IPS-15b (cell line): ENCODE measurements around the gene C12orf56.
"Not testable (repeated sequence)": the region's sequence is repeated elsewhere in the genome, so short reads cannot be mapped to it uniquely, and the experiment has no call there.

ENCODE experiments used
- H3K27me3 ChIP-seq: one replicate; pipeline ENCODE4 v1.6.1; 2013; ENCODE audit warnings: low read length; ENCODE audit not compliant: control insufficient read depth, insufficient read depth
- H3K36me3 ChIP-seq: one replicate; pipeline ENCODE4 v1.6.1; 2013; ENCODE audit warnings: low read length; ENCODE audit not compliant: control insufficient read depth, insufficient read depth
- H3K4me1 ChIP-seq: one replicate; pipeline ENCODE4 v1.6.1; 2013; ENCODE audit warnings: mild to moderate bottlenecking, low read length; ENCODE audit not compliant: control insufficient read depth, insufficient read depth
- H3K4me3 ChIP-seq: one replicate; pipeline ENCODE4 v1.5.1; 2013; ENCODE audit warnings: low read depth, low read length
- H3K9ac ChIP-seq: one replicate; pipeline ENCODE4 v1.6.1; 2013; ENCODE audit warnings: low read depth, mild to moderate bottlenecking, low read length
- H3K9me3 ChIP-seq: one replicate; pipeline ENCODE4 v1.6.1; 2013; ENCODE audit warnings: mild to moderate bottlenecking, low read length; ENCODE audit not compliant: control insufficient read depth, insufficient read depth

The C12orf56 gene

DNA sequence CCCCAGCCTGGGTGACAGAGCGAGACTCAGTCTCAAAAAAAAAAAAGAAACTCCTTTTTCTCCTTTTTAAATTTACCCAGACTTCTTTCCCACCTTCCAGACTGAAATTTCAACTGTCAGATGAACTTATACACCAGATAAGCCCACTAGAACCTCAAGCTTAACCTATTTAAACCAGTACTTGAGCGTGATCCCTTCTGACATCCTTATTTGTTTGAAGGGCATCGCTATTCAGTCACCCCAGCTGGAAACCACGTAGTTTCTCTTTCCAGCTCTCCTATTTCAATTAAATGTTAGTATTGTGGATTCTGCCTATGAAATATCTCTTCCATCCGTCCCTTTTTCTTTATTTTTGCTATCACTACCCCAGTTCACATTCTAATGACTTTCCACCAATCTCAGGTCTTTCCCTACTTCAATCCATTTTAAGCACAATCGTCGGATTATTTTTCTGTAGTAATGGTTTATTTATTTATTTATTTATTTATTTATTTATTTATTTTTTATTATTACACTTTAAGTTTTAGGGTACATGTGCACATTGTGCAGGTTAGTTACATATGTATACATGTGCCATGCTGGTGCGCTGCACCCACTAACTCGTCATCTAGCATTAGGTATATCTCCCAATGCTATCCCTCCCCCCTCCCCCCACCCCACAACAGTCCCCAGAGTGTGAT is 61.4 kb downstream of the C12orf56 start:
- H3K27me3 ChIP-seq, H3K36me3 ChIP-seq, H3K4me1 ChIP-seq, H3K9ac ChIP-seq, H3K9me3 ChIP-seq, H3K4me3 ChIP-seq: not testable (repeated sequence)

- Histone ChIP-seq H3K9me3 (no peaks in the 10 kb centered on the region), H3K4me1 (no peaks in the 10 kb centered on the region), H3K36me3 (no peaks in the 10 kb centered on the region), H3K9ac (no peak overlapping the region), H3K4me3 (no peak overlapping the region), H3K27me3 (no peaks in the 10 kb centered on the region)
These were observed 65.5 kb downstream of the C12orf56 start for GRCh38 chr12:64325055-64325454.

- no peak overlapping the region for H3K4me3 ChIP-seq
- no peak overlapping the region for H3K9ac ChIP-seq
- H3K36me3 ChIP-seq = no peaks in the 10 kb centered on the region
- no peaks in the 10 kb centered on the region for H3K27me3 ChIP-seq
- H3K9me3 ChIP-seq = no peaks in the 10 kb centered on the region
- H3K4me1 ChIP-seq = peaks cover 5% of the 10 kb centered on the region
These were observed 66.9 kb downstream of the C12orf56 start for GRCh38 chr12:64323476-64324225.

GRCh38 chr12:64323006-64323405 is 67.6 kb downstream of the C12orf56 start:
- H3K9ac ChIP-seq = no peak overlapping the region
- H3K9me3 ChIP-seq = no peaks in the 10 kb centered on the region
- H3K4me3 ChIP-seq = no peak overlapping the region
- no peaks in the 10 kb centered on the region for H3K36me3 ChIP-seq
- no peaks in the 10 kb centered on the region for H3K27me3 ChIP-seq
- H3K4me1 ChIP-seq = peaks cover 6% of the 10 kb centered on the region

DNA sequence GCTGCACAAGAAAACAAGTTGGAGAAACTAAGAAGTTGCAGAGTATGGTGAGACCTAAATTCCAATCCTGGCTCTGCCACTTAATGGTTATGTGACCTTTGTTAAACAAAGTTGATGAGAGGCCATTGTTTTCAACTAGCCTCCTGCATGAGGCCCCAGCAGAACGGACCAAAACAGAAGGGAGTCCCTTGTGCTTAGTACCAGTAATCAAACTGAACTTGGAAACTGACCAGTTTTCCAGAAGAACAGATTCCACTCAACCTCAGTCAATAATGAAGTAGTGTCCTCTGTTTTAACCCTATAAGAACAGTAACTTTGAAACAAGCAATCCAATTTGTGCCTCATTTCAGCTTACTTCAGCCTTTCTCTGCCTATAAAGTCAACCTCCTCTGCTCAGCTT is 69.9 kb downstream of the C12orf56 start:
- Histone ChIP-seq H3K4me3 (no peak overlapping the region), H3K36me3 (no peaks in the 10 kb centered on the region), H3K9ac (no peak overlapping the region), H3K9me3 (no peaks in the 10 kb centered on the region), H3K4me1 (peaks cover 6% of the 10 kb centered on the region), H3K27me3 (no peaks in the 10 kb centered on the region)

- not testable (repeated sequence) for H3K27me3 ChIP-seq
These were observed 70.9 kb downstream of the C12orf56 start for GRCh38 chr12:64319540-64320225.

GRCh38 chr12:64318605-64319004 is 72.0 kb downstream of the C12orf56 start:
- no peak overlapping the region for H3K9ac ChIP-seq
- no peak overlapping the region for H3K4me3 ChIP-seq
- peaks cover 6% of the 10 kb centered on the region for H3K4me1 ChIP-seq
- H3K9me3 ChIP-seq = no peaks in the 10 kb centered on the region
- no peaks in the 10 kb centered on the region for H3K36me3 ChIP-seq
- no peaks in the 10 kb centered on the region for H3K27me3 ChIP-seq

More at GRCh38 chr12:64319540-64320225, 70.9 kb downstream of the C12orf56 start:
- H3K4me1 ChIP-seq, H3K4me3 ChIP-seq, H3K9ac ChIP-seq, H3K9me3 ChIP-seq, H3K36me3 ChIP-seq: not testable (repeated sequence)

DNA sequence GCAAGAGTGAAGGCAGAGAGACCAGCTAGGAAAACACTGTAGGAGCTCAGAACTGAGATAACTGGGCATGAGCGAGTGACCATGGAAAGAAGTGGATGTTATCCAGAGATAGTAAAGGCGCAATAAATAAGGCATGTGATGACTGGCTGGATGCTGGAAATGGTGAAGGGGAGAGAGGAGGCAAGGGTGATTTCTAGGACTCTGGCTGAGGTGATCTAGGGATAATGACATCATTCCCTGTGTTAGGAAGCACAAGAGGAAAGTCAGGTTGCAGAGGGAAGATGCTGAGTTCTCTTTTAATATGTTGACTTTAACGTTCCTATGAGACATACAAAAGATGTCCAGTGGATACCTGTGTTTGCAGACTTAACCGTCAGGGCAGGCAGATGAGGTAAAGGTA is 78.7 kb downstream of the C12orf56 start:
- H3K4me1 ChIP-seq = no peaks in the 10 kb centered on the region
- no peak overlapping the region for H3K9ac ChIP-seq
- H3K27me3 ChIP-seq = no peaks in the 10 kb centered on the region
- H3K4me3 ChIP-seq = no peak overlapping the region
- H3K36me3 ChIP-seq = no peaks in the 10 kb centered on the region
- H3K9me3 ChIP-seq = no peaks in the 10 kb centered on the region

DNA sequence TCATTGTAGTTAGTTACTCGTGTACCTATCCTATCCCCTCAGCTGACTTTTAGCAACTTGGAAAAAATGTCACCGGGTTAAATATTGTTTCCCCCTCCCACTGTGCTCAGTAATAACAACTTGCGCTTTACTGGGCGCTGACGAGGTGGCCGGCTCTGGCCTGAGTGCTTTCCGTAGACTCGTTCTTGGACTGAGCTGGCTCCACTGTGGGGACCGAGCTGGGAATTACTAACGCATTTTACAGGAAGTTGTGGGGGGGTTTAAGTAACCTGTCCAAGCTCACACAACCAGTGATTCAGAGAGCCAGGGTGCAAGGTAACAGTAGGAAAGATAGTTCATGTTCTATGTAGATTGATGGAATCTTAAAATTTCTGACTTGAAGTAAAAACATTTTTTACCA is 86.0 kb downstream of the C12orf56 start:
- no peaks in the 10 kb centered on the region for H3K4me1 ChIP-seq
- H3K36me3 ChIP-seq = no peaks in the 10 kb centered on the region
- H3K9me3 ChIP-seq = no peaks in the 10 kb centered on the region
- no peaks in the 10 kb centered on the region for H3K27me3 ChIP-seq
- no peak overlapping the region for H3K9ac ChIP-seq
- no peak overlapping the region for H3K4me3 ChIP-seq

DNA sequence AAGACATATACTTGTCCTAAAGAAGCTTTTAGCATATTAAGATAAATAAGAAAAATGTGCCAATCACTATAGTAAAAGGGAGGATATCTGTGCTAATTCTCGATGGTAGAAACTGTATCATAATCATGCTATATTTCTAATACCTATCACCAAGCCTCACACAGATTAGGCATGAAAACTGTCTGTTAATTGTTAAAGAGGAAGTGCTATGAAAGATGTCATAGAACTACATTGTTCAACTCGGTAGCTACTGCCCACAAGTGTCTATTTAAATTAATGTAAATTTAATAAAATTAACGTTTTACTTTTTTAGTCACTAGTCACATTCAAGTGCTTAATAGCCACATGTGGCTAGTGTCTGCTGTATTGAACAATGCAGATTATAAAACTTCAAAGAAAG is 90.9 kb downstream of the C12orf56 start:
- H3K9me3 ChIP-seq = no peaks in the 10 kb centered on the region
- no peaks in the 10 kb centered on the region for H3K36me3 ChIP-seq
- no peak overlapping the region for H3K9ac ChIP-seq
- H3K4me3 ChIP-seq = no peak overlapping the region
- no peaks in the 10 kb centered on the region for H3K4me1 ChIP-seq
- H3K27me3 ChIP-seq = no peaks in the 10 kb centered on the region

DNA sequence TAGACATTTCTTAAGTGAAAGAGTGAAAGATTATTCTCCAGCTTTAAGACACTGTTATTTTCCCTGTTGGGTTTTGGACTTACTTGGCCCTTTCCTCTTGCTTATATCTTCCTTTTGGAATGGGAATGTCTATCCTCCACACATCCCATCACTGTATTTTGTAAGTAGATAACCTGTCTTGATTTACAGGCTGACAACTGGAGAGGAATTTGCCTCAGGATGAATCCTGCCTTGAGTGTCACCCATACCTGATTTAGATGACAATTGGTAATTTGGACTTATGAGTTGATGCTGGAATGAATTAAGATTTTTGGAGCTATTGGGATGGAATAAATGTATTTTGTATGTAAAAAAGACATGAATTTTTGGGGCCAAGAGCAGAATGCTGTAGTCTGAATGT is 94.3 kb downstream of the C12orf56 start:
- Histone ChIP-seq H3K9ac (no peak overlapping the region), H3K4me3 (no peak overlapping the region), H3K4me1 (peaks cover 3% of the 10 kb centered on the region), H3K27me3 (no peaks in the 10 kb centered on the region), H3K9me3 (no peaks in the 10 kb centered on the region), H3K36me3 (no peaks in the 10 kb centered on the region)
